RWPE2 (cell line): ENCODE measurements around the gene ZNF227.

Experiments used
- ATAC-seq: fragments of 200-7000 bp; cut with Tn5 transposase; 3 replicates; pipeline ENCODE4 v1.9.1; 2021; ENCODE audit warnings: low read depth
- DNase-seq: peaks from one replicate; pipeline ENCODE4 v3.0.0-alpha.2; 2020; ENCODE audit warnings: low spot score
- H3K27ac ChIP-seq: fragments of 450-650 bp; 2 replicates; pipeline ENCODE4 v1.5.1; 2017; ENCODE audit warnings: mild to moderate bottlenecking; ENCODE audit not compliant: poor library complexity, severe bottlenecking
- H3K27me3 ChIP-seq: fragments of 250-450 bp; sonication (Bioruptor Pico); 2 replicates; pipeline ENCODE4 v1.5.1; 2021; ENCODE audit warnings: mild to moderate bottlenecking, moderate library complexity; ENCODE audit not compliant: insufficient read depth, poor library complexity, severe bottlenecking
- H3K36me3 ChIP-seq: fragments of 250-450 bp; sonication (Bioruptor Pico); 2 replicates; pipeline ENCODE4 v1.5.1; 2020; ENCODE audit warnings: low read depth, mild to moderate bottlenecking, moderate library complexity
- H3K4me1 ChIP-seq: fragments of 250-450 bp; sonication (Bioruptor Pico); 2 replicates; pipeline ENCODE4 v1.5.1; 2021; ENCODE audit warnings: mild to moderate bottlenecking, moderate library complexity; ENCODE audit not compliant: insufficient read depth, poor library complexity, severe bottlenecking
- H3K4me3 ChIP-seq: fragments of 250-450 bp; sonication (Bioruptor Pico); 2 replicates; pipeline ENCODE4 v1.5.1; 2021; ENCODE audit warnings: mild to moderate bottlenecking, moderate library complexity; ENCODE audit not compliant: severe bottlenecking
- H3K9me3 ChIP-seq: fragments of 250-450 bp; sonication (Bioruptor Pico); 2 replicates; pipeline ENCODE4 v1.5.1; 2021; ENCODE audit warnings: mild to moderate bottlenecking, moderate library complexity; ENCODE audit not compliant: severe bottlenecking
- CTCF ChIP-seq: fragments of 450-650 bp; IDR thresholded peaks from one replicate; pipeline ENCODE4 v1.5.1; 2017; ENCODE audit warnings: mild to moderate bottlenecking, moderate library complexity; ENCODE audit not compliant: poor library complexity, severe bottlenecking

Gene ZNF227

DNA sequence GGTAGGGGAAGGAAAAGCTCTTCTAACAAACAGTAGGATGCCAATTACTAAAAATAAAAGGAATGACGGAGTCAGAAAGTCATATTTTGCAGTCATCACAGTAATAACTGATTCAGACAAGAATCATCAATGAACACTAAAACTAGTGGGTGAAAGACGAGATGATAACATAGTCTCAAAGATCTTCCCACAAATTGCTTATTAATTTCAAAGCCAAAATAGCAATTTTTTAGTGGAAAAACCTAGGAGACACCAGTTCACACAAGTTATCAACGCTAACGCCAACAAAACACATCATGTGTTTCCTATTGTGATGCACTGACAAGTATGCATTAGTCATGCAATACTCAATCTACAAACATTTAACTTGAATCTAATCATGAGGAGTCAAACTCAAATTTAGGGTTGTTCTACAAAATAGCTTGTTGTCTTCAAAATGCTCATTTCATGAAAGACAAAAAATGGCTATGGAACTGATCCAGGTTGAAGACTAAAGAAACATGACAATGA lies 65.9 kb downstream of the ZNF227 start:
- no peak for DNase-seq
- Histone ChIP-seq H3K27ac (peak overlapping the region; percentile 38), H3K36me3 (no peaks in the 10 kb centered on the region), H3K27me3 (no peaks in the 10 kb centered on the region), H3K9me3 (no peaks in the 10 kb centered on the region), H3K4me1 (peaks cover 9% of the 10 kb centered on the region), H3K4me3 (no peak overlapping the region)
- TF ChIP-seq CTCF, result no peak
- peak; percentile 61; the same call in 1 of the 3 replicates for ATAC-seq

DNA sequence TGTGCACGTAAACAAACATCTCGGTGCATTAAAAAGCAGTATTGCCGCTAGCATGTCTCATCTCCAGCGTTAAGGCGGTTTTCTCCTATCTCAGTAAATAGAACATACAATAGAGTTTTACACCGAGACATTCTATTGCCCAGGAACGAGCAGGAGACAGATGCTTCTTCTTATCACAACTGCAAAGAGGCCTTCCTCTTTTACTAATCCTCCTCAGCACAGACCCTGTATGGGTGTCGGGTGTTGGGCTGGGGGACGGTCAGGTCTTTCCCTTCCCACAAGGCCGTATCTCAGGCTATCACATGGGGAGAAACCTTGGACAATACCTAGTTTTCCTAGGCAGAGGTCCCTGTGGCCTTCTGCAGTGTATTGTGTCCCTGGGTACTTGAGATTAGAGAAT lies 68.6 kb downstream of the ZNF227 start:
- Histone ChIP-seq H3K27me3 (no peaks in the 10 kb centered on the region), H3K4me3 (no peak overlapping the region), H3K27ac (no peak overlapping the region), H3K4me1 (peaks cover 9% of the 10 kb centered on the region), H3K9me3 (no peaks in the 10 kb centered on the region), H3K36me3 (no peaks in the 10 kb centered on the region)
- DNase-seq (no peak), ATAC-seq (no peak)
- no peak for TF ChIP-seq CTCF

DNA sequence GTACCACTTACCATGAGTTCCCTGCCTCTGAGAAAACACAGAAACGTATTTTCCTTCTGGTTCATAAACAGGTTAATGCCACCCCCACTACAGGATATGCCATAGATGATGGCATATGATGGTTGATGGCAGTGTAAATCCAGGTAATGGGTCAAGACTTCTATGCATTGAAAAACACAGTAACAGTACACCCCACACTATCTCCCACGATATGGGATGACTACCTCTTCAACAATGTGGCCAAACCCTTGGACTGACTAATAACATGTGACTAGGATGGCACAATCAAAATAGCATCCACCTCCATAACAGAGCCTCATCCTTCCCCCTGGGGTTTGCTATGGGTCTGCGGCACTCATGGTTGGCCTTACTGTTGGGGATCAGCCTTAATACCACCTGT lies 70.5 kb downstream of the ZNF227 start:
- peaks cover 3% of the 10 kb centered on the region for H3K4me1 ChIP-seq
- no peaks in the 10 kb centered on the region for H3K27me3 ChIP-seq
- no peak overlapping the region for H3K4me3 ChIP-seq
- TF ChIP-seq CTCF, result no peak
- H3K9me3 ChIP-seq, result no peaks in the 10 kb centered on the region
- peak; percentile 81 for ATAC-seq
- H3K36me3 ChIP-seq, result peaks cover 4% of the 10 kb centered on the region; the same call in 1 of the 2 replicates
- no peak for DNase-seq
- no peak overlapping the region for H3K27ac ChIP-seq

DNA sequence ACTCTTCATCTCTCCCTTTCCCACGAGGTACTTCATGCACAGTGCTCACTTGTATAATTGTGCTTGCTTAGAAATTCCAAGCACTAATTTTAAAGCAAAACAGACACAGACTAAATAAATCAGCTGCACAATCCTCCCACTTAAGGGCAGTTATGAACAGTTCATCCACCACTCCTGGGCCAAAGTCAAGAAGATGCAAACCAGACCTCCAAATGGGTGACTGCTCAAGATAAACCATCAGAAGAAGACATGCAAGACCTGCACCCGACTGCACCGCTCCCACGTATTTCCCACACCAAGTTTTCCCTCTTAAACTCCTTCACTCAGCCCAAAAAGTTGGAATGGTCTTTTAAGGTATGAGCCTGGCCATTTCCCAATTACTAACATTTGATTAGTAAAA lies 72.6 kb downstream of the ZNF227 start:
- Histone ChIP-seq H3K4me3 (no peak overlapping the region), H3K4me1 (no peaks in the 10 kb centered on the region), H3K36me3 (peaks cover 14% of the 10 kb centered on the region), H3K27ac (no peak overlapping the region), H3K9me3 (no peaks in the 10 kb centered on the region), H3K27me3 (no peaks in the 10 kb centered on the region)
- no peak for TF ChIP-seq CTCF
- no peak for ATAC-seq
- no peak for DNase-seq
